SH-SY5Y (cell line): Measurements from ENCODE around the gene NR5A2.

Experiments
- GATA2 ChIP-seq: IDR thresholded peaks from 2 replicates; pipeline ENCODE4 v1.6.1; 2011; ENCODE audit warnings: mild to moderate bottlenecking, low read depth, low read length
- GATA3 ChIP-seq: IDR thresholded peaks from 2 replicates; pipeline ENCODE4 v1.6.1; 2011; ENCODE audit warnings: low read depth, mild to moderate bottlenecking, low read length, moderate library complexity

- TF ChIP-seq GATA2, result no peak
- TF ChIP-seq GATA3, result no peak
Observed at GRCh38 chr1:200037501-200037900, 10.0 kb downstream of the NR5A2 start.
